Rectal smooth muscle tissue (tissue), 1 donor: ENCODE results near the gene MYH7.

ENCODE experiments used
- H3K27ac ChIP-seq: one replicate; pipeline ENCODE4 v1.7.0; 2013; ENCODE audit warnings: low read depth, low read length, inconsistent platforms
- H3K27me3 ChIP-seq: one replicate; pipeline ENCODE4 v1.7.0; 2013; ENCODE audit warnings: low read length; ENCODE audit not compliant: control insufficient read depth, insufficient read depth
- H3K36me3 ChIP-seq: one replicate; pipeline ENCODE4 v1.7.0; 2013; ENCODE audit warnings: low read length; ENCODE audit not compliant: control insufficient read depth, insufficient read depth
- H3K4me1 ChIP-seq: one replicate; pipeline ENCODE4 v1.7.0; 2013; ENCODE audit warnings: low read length; ENCODE audit not compliant: control insufficient read depth, insufficient read depth
- H3K4me3 ChIP-seq: one replicate; pipeline ENCODE4 v1.7.0; 2013; ENCODE audit warnings: low read length
- H3K9ac ChIP-seq: one replicate; pipeline ENCODE4 v1.7.0; 2013; ENCODE audit warnings: low read length

MYH7 gene

GRCh38 chr14:23435543-23436326, at the start of gene MYH7:
Gene MYH7 (minus strand): TSS chr14:23435660. CDS start chr14:23433732, 1,928 bp downstream.
- H3K4me3 ChIP-seq, result no peak within 1 kb of the TSS
- H3K9ac ChIP-seq, result no peak within 1 kb of the TSS
- H3K36me3 ChIP-seq, result no peaks in the 10 kb centered on the region
- no peaks in the 10 kb centered on the region for H3K27me3 ChIP-seq
- H3K27ac ChIP-seq, result no peak within 1 kb of the TSS
- H3K4me1 ChIP-seq, result peaks cover 2% of the 10 kb centered on the region

- no peak overlapping the region for H3K4me3 ChIP-seq
- no peak overlapping the region for H3K27ac ChIP-seq
- no peak overlapping the region for H3K9ac ChIP-seq
- H3K36me3 ChIP-seq, result peaks cover 2% of the 10 kb centered on the region
- H3K4me1 ChIP-seq, result no peaks in the 10 kb centered on the region
- H3K27me3 ChIP-seq, result no peaks in the 10 kb centered on the region
Measured at GRCh38 chr14:23483236-23483854, 47.9 kb upstream of the MYH7 start.

GRCh38 chr14:23482823-23483148, 47.3 kb upstream of the MYH7 start:
- Histone ChIP-seq H3K4me3 (no peak overlapping the region), H3K27me3 (no peaks in the 10 kb centered on the region), H3K4me1 (no peaks in the 10 kb centered on the region), H3K27ac (no peak overlapping the region), H3K9ac (no peak overlapping the region), H3K36me3 (peaks cover under 1% of the 10 kb centered on the region)

- H3K4me1 ChIP-seq, result no peaks in the 10 kb centered on the region
- H3K27me3 ChIP-seq, result no peaks in the 10 kb centered on the region
- no peak overlapping the region for H3K9ac ChIP-seq
- peaks cover 6% of the 10 kb centered on the region for H3K36me3 ChIP-seq
- no peak overlapping the region for H3K27ac ChIP-seq
- no peak overlapping the region for H3K4me3 ChIP-seq
Measured at GRCh38 chr14:23481979-23482822, 46.7 kb upstream of the MYH7 start.

GRCh38 chr14:23481362-23481970, 46.0 kb upstream of the MYH7 start:
- no peaks in the 10 kb centered on the region for H3K4me1 ChIP-seq
- H3K27me3 ChIP-seq, result no peaks in the 10 kb centered on the region
- no peak overlapping the region for H3K9ac ChIP-seq
- no peak overlapping the region for H3K4me3 ChIP-seq
- no peak overlapping the region for H3K27ac ChIP-seq
- H3K36me3 ChIP-seq, result peaks cover 14% of the 10 kb centered on the region

GRCh38 chr14:23478109-23478759, 42.8 kb upstream of the MYH7 start:
- no peak overlapping the region for H3K4me3 ChIP-seq
- H3K4me1 ChIP-seq, result no peaks in the 10 kb centered on the region
- H3K27ac ChIP-seq, result no peak overlapping the region
- peaks cover 33% of the 10 kb centered on the region for H3K36me3 ChIP-seq
- no peak overlapping the region for H3K9ac ChIP-seq
- H3K27me3 ChIP-seq, result no peaks in the 10 kb centered on the region

- H3K4me1 ChIP-seq, result peaks cover 8% of the 10 kb centered on the region
- peaks cover 20% of the 10 kb centered on the region for H3K36me3 ChIP-seq
- no peak overlapping the region for H3K9ac ChIP-seq
- no peak overlapping the region for H3K27ac ChIP-seq
- no peak overlapping the region for H3K4me3 ChIP-seq
- no peaks in the 10 kb centered on the region for H3K27me3 ChIP-seq
Measured at GRCh38 chr14:23470947-23471346, 35.5 kb upstream of the MYH7 start.

- H3K4me3 ChIP-seq, result peak overlapping the region; percentile 100
- H3K27ac ChIP-seq, result peak overlapping the region; percentile 91
- peaks cover 10% of the 10 kb centered on the region for H3K36me3 ChIP-seq
- peak overlapping the region; percentile 87 for H3K9ac ChIP-seq
- no peaks in the 10 kb centered on the region for H3K27me3 ChIP-seq
- H3K4me1 ChIP-seq, result peaks cover 8% of the 10 kb centered on the region
Measured at GRCh38 chr14:23469906-23470403, 34.5 kb upstream of the MYH7 start.

GRCh38 chr14:23469127-23469905, 33.9 kb upstream of the MYH7 start, which contains the start of gene NGDN:
Gene NGDN (plus strand): TSS chr14:23469703. CDS start chr14:23469716, 13 bp downstream.
- Histone ChIP-seq H3K27me3 (no peaks in the 10 kb centered on the region), H3K9ac (peak within 1 kb of the TSS; percentile 87), H3K4me3 (peak within 1 kb of the TSS; percentile 100), H3K27ac (peak within 1 kb of the TSS; percentile 92), H3K36me3 (peaks cover 8% of the 10 kb centered on the region), H3K4me1 (peaks cover 8% of the 10 kb centered on the region)

- Histone ChIP-seq H3K9ac (no peak overlapping the region), H3K4me1 (peaks cover 8% of the 10 kb centered on the region), H3K4me3 (peak overlapping the region; percentile 76), H3K36me3 (peaks cover 6% of the 10 kb centered on the region), H3K27ac (peak overlapping the region; percentile 92), H3K27me3 (no peaks in the 10 kb centered on the region)
Measured at GRCh38 chr14:23468704-23469126, 33.3 kb upstream of the MYH7 start.

GRCh38 chr14:23465261-23465660, 29.8 kb upstream of the MYH7 start:
- peaks cover 3% of the 10 kb centered on the region for H3K4me1 ChIP-seq
- H3K27me3 ChIP-seq, result no peaks in the 10 kb centered on the region
- H3K27ac ChIP-seq, result no peak overlapping the region
- no peak overlapping the region for H3K4me3 ChIP-seq
- no peak overlapping the region for H3K9ac ChIP-seq
- H3K36me3 ChIP-seq, result no peaks in the 10 kb centered on the region
